Heart right ventricle (tissue), 16 donors: ENCODE measurements around the gene CENPP. TPM values are rescaled to one million over a fixed set of nuclear protein-coding genes. Genes with fewer than 3 reads are reported as not detected.

ENCODE experiments used
- ATAC-seq, 8 donors: fragments of 200-7000 bp; cut with Tn5 transposase; one replicate each; pipeline ENCODE4 v1.9.1; 2020; ENCODE audit warnings: mild to moderate bottlenecking in 8 of 8, moderate library complexity in 8 of 8, moderate number of reproducible peaks in 1 of 8
- DNase-seq, 2 donors: peaks; one replicate each; pipeline ENCODE4 v3.0.0-alpha.2; 2020
- H3K27ac ChIP-seq, 10 donors: fragments of 200-600 bp; sonication (generic) in 2 of 10; one replicate each; pipeline versions ENCODE4 v1.5.0 to v1.8.0; 2020 to 2022; ENCODE audit warnings: mild to moderate bottlenecking in 3 of 10
- H3K27me3 ChIP-seq, 7 donors: fragments of 200-600 bp; one replicate each; pipeline ENCODE4 v1.8.0; 2021 to 2022; ENCODE audit warnings: mild to moderate bottlenecking in 2 of 7
- H3K36me3 ChIP-seq, 9 donors: fragments of 200-600 bp; sonication (generic) in 1 of 9; one replicate each; pipeline versions ENCODE4 v1.5.0 to v1.8.0; 2020 to 2022; ENCODE audit warnings: mild to moderate bottlenecking in 2 of 9
- H3K4me1 ChIP-seq, 9 donors: fragments of 200-600 bp; sonication (generic) in 1 of 9; one replicate each; pipeline versions ENCODE4 v1.5.0 to v1.8.0; 2020 to 2022; ENCODE audit warnings: mild to moderate bottlenecking in 4 of 9
- H3K4me3 ChIP-seq, 10 donors: fragments of 200-600 bp; sonication (generic) in 2 of 10; one replicate each; pipeline versions ENCODE4 v1.5.0 to v1.8.0; 2020 to 2022; ENCODE audit warnings: mild to moderate bottlenecking in 7 of 10, moderate library complexity in 2 of 10
- H3K9me3 ChIP-seq, 11 donors: fragments of 200-600 bp in 10 of 11; sonication (generic) in 2 of 11; one replicate each; pipeline versions ENCODE4 v1.5.0 to v1.8.0; 2013 to 2022; ENCODE audit warnings: mild to moderate bottlenecking in 2 of 11, control low read depth in 1 of 11, moderate library complexity in 1 of 11
- CTCF ChIP-seq, 9 donors: fragments of 200-600 bp; sonication (generic) in 2 of 9; IDR thresholded peaks; one replicate each; pipeline versions ENCODE4 v1.5.0 to v1.8.0; 2021 to 2022; ENCODE audit warnings: antibody characterized with exemption in 9 of 9, mild to moderate bottlenecking in 5 of 9, moderate library complexity in 1 of 9
- WGBS, 2 donors: extraction: QIAGEN DNeasy Blood & Tissue Kit; methylation state at CpG; one replicate each; pipeline ENCODE4 v1.1.7; 2013; ENCODE audit warnings: inconsistent platforms in 1 of 2; 5-methylcytosine and 5-hydroxymethylcytosine counted together
- intact Hi-C, 10 donors: fragments of 100-400 bp; cut with DNase I; formaldehyde crosslinking; loops; one replicate each; pipeline versions ENCODE4 v1.11.1 to v1.14.2; 2022
- polyA plus RNA-seq, 2 donors: library from polyadenylated mRNA; stranded (reverse); fragments of 200-250 nt; gene quantifications; one replicate each; pipeline ENCODE4 v1.2.3, GENCODE V29; 2013
- total RNA-seq, 10 donors: library from RNA; stranded (reverse); fragmentation: NEBNext Ultra II Directional in 3 of 10; extraction: Animal tissue kit (Norgen Biotek cat#: 25700) in 3 of 10; gene quantifications; one replicate each; pipeline versions ENCODE4 v1.2.1 to v1.2.4, GENCODE V29; 2021 to 2023
- donor health status: Arrhythmogenic right ventricular cardiomyopathy.
- donor health status: ischemic (EF 13 %, LVEDD 7.1; RV severe dilation, severe dysfunction).
- donor health status: healthy with polysubstance abuse.
- donor health status: DM: no; HTN: yes; CAD: no.
- donor health status: DM: no; HTN: no; CAD: no.
- donor health status: ischemic (EF 25% LVEDD 6.9; RV normal size, moderate dysfunction).
- donor health status: ischemic (EF 25% LVEDD 5.7; RV mildly dilated, moderate dysfunction).
- donor health status: healthy.
- donor health status: DM: yes; HTN: yes; CAD: no.
- donor health status: Ischemic cardiomyopathy.
- donor health status: ischemic (EF 35%, LVEDD 5.7; RV mildly dilated, moderate dysfunction).
- donor health status: nonischemic (EF 11% LVEDD 7.7; RV severe dilation, severe dysfunction).
- donor health status: DM: yes; HTN: yes; CAD: no.
- donor health status: PGD.
- donor health status: ischemic (EF 29% LVEDD 5.4; RV normal size, mild dysfunction).
- donor health status: nonischemic (EF 23%, LVEDD 6.1; RV moderate dilation, normal function).

Gene CENPP
- total and polyA plus RNA-seq, 12 donors = 1.3 to 5.2 (median 2.8) TPM

- H3K36me3 ChIP-seq = peaks cover 0 to 5% (median 0%) of the 10 kb centered on the region in 9 donors
- intact Hi-C loops = loop anchor here in 1 of 10 donors (10.0 kb wide), 1 partner anchor 54 kb away; no protein-coding TSS in a partner anchor
- H3K27me3 ChIP-seq = no peaks in the 10 kb centered on the region
- ATAC-seq (no peak), DNase-seq (no peak)
- H3K4me3 ChIP-seq = no peak overlapping the region
- H3K4me1 ChIP-seq = peaks cover 0 to 25% (median 16%) of the 10 kb centered on the region in 9 donors
- TF ChIP-seq CTCF (IDR thresholded peaks at IDR 0.05) = no peak
- WGBS, 2 donors = 66 to 69% methylated on average over 4 of the region's 4 CpGs
- H3K27ac ChIP-seq = peak overlapping the region in 5 of 10 donors; percentile 4 to 58 (median 11)
- no peaks in the 10 kb centered on the region for H3K9me3 ChIP-seq
Observed at GRCh38 chr9:92488681-92489550, 163.2 kb downstream of the CENPP start.

- intact Hi-C loops = no loop called here
- Histone ChIP-seq H3K36me3 (peaks cover 0 to 27% (median 0%) of the 10 kb centered on the region in 9 donors), H3K4me3 (no peak overlapping the region), H3K27ac (no peak overlapping the region), H3K9me3 (no peaks in the 10 kb centered on the region), H3K4me1 (peaks cover 0 to 17% (median 11%) of the 10 kb centered on the region in 9 donors), H3K27me3 (no peaks in the 10 kb centered on the region)
- ATAC-seq = no peak
- no peak for DNase-seq
- WGBS, 2 donors = 33 to 59% methylated on average over 3 of the region's 3 CpGs
- no peak for TF ChIP-seq CTCF (IDR thresholded peaks at IDR 0.05)
Observed at GRCh38 chr9:92492781-92493401, 167.1 kb downstream of the CENPP start.

GRCh38 chr9:92493749-92494387 lies 168.1 kb downstream of the CENPP start:
- DNase-seq (no peak), ATAC-seq (no peak)
- Histone ChIP-seq H3K4me3 (no peak overlapping the region), H3K27me3 (no peaks in the 10 kb centered on the region), H3K9me3 (no peaks in the 10 kb centered on the region), H3K4me1 (peaks cover 0 to 17% (median 4%) of the 10 kb centered on the region in 9 donors), H3K36me3 (peaks cover 0 to 27% (median 0%) of the 10 kb centered on the region in 9 donors), H3K27ac (no peak overlapping the region)
- 89 to 90% methylated on average over 9 of the region's 9 CpGs for WGBS, 2 donors
- TF ChIP-seq CTCF (IDR thresholded peaks at IDR 0.05) = no peak
- intact Hi-C loops = no loop called here

- no peaks in the 10 kb centered on the region for H3K27me3 ChIP-seq
- DNase-seq = no peak
- intact Hi-C loops = no loop called here
- peaks cover 0 to 27% (median 0%) of the 10 kb centered on the region in 9 donors for H3K36me3 ChIP-seq
- peaks cover 0 to 14% (median 0%) of the 10 kb centered on the region in 9 donors for H3K4me1 ChIP-seq
- TF ChIP-seq CTCF (IDR thresholded peaks at IDR 0.05) = no peak
- H3K4me3 ChIP-seq = no peak overlapping the region
- no peak for ATAC-seq
- H3K27ac ChIP-seq = no peak overlapping the region
- WGBS, 2 donors = 81 to 89% methylated on average over 2 of the region's 2 CpGs
- no peaks in the 10 kb centered on the region for H3K9me3 ChIP-seq
Observed at GRCh38 chr9:92494856-92495255, 169.1 kb downstream of the CENPP start.
